ENCODE measurements around the gene C1orf122. TPM values are rescaled to one million over a fixed set of nuclear protein-coding genes. Genes with fewer than 3 reads are reported as not detected.

The C1orf122 gene
- total RNA-seq, 1 experiment from 2014 or later: 72.5 TPM

GRCh38 chr1:37850352-37850955 is 42.9 kb downstream of the C1orf122 start:
- ChIA-PET POLR2A (ENCODE audit: unreplicated experiment) (interaction anchor here (0.5 kb wide), 1 partner anchor 162 kb away, joined by 3 read pairs; no protein-coding TSS in a partner anchor), CTCF (interaction anchor here (1.3 kb wide), 1 partner anchor 9 kb away, joined by 3 read pairs; the partner anchor contains the start of gene MTF1)
- Histone ChIP-seq H3K4me3 (ENCODE audit: low read length) (no peak overlapping the region), H2AFZ (ENCODE audit: low read length) (no peak overlapping the region), H3K4me1 (ENCODE audit: insufficient read depth, low read length) (peaks cover 10% of the 10 kb centered on the region), H3K9ac (ENCODE audit: low read length) (no peak overlapping the region), H3K27ac (ENCODE audit: low read length) (no peak overlapping the region), H3F3A (ENCODE audit: low read length, unreplicated experiment) (no peaks in the 10 kb centered on the region), H3K27me3 (ENCODE audit: low read length) (no peaks in the 10 kb centered on the region), H3K4me2 (ENCODE audit: low read length) (no peak overlapping the region), H3K9me2 (replicated peaks; ENCODE audit: low read length) (no peaks in the 10 kb centered on the region), H4K20me1 (ENCODE audit: low read length) (peaks cover 11% of the 10 kb centered on the region; the same call in 1 of the 2 replicates), H3K79me2 (ENCODE audit: low read length) (peaks cover 75% of the 10 kb centered on the region), H3K9me3 (ENCODE audit: low read length) (no peaks in the 10 kb centered on the region), H3K36me3 (ENCODE audit: low read depth, low read length) (peaks cover 11% of the 10 kb centered on the region; the same call in 1 of the 2 replicates)
- intact Hi-C loops (cut with micrococcal nuclease): no loop called here
- TF ChIP-seq, protein P1, sequence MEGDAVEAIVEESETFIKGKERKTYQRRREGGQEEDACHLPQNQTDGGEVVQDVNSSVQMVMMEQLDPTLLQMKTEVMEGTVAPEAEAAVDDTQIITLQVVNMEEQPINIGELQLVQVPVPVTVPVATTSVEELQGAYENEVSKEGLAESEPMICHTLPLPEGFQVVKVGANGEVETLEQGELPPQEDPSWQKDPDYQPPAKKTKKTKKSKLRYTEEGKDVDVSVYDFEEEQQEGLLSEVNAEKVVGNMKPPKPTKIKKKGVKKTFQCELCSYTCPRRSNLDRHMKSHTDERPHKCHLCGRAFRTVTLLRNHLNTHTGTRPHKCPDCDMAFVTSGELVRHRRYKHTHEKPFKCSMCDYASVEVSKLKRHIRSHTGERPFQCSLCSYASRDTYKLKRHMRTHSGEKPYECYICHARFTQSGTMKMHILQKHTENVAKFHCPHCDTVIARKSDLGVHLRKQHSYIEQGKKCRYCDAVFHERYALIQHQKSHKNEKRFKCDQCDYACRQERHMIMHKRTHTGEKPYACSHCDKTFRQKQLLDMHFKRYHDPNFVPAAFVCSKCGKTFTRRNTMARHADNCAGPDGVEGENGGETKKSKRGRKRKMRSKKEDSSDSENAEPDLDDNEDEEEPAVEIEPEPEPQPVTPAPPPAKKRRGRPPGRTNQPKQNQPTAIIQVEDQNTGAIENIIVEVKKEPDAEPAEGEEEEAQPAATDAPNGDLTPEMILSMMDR (conservative IDR thresholded peaks at IDR 0.05; ENCODE audit: low read depth, low read length): no peak
- no peak for TF ChIP-seq EZH2 (IDR thresholded peaks at IDR 0.05; ENCODE audit: low read length, unreplicated experiment)
- BruUV-seq (replicated peaks): no TSS peak
- ATAC-seq (no peak), DNase-seq (peak; percentile 32)

DNA sequence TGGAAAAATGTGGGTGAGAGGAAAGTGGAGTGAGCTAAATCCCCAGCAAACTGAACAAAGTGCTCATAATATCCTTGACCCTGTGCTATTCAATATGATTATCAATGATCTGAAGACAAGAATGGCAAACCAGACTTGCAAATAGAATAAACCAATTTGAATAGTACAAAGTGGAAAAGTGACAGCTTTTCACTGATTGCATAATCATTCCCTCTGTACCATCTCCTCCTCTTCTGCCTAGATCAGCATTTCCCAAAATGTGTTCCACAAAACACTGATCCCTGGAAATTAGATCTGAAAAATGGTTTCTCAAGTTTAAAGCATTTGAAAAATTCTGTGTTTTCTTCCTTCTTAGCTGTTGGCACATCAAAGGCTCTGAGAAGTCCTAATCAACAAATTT is 43.7 kb downstream of the C1orf122 start:
- H2AFZ ChIP-seq (ENCODE audit: low read length): no peak overlapping the region
- ATAC-seq (no peak), DNase-seq (no peak)
- ChIA-PET CTCF (interaction anchor here (1.3 kb wide), 1 partner anchor 8 kb away, joined by 3 read pairs; the partner anchor contains the start of gene MTF1), POLR2A (ENCODE audit: unreplicated experiment) (interaction anchor here (0.5 kb wide), 1 partner anchor 161 kb away, joined by 3 read pairs; no protein-coding TSS in a partner anchor)
- intact Hi-C loops (cut with micrococcal nuclease): no loop called here
- H4K20me1 ChIP-seq (ENCODE audit: low read length): peaks cover 11% of the 10 kb centered on the region; the same call in 1 of the 2 replicates
- H3F3A ChIP-seq (ENCODE audit: low read length, unreplicated experiment): no peaks in the 10 kb centered on the region
- no TSS peak for BruUV-seq (replicated peaks)
- H3K9me3 ChIP-seq (ENCODE audit: low read length): no peaks in the 10 kb centered on the region
- no peak overlapping the region for H3K9ac ChIP-seq (ENCODE audit: low read length)
- H3K4me1 ChIP-seq (ENCODE audit: insufficient read depth, low read length): peaks cover 10% of the 10 kb centered on the region
- no peaks in the 10 kb centered on the region for H3K9me2 ChIP-seq (replicated peaks; ENCODE audit: low read length)
- H3K36me3 ChIP-seq (ENCODE audit: low read depth, low read length): peaks cover 8% of the 10 kb centered on the region; the same call in 1 of the 2 replicates
- H3K27ac ChIP-seq (ENCODE audit: low read length): no peak overlapping the region
- TF ChIP-seq, protein P1 (conservative IDR thresholded peaks at IDR 0.05; ENCODE audit: low read depth, low read length): no peak
- TF ChIP-seq EZH2phosphoT487 (IDR thresholded peaks at IDR 0.05; ENCODE audit: borderline replicate concordance, low read length) (no peak), EZH2 (IDR thresholded peaks at IDR 0.05; ENCODE audit: low read length, unreplicated experiment) (no peak)
- no peak overlapping the region for H3K4me3 ChIP-seq (ENCODE audit: low read length)
- peaks cover 77% of the 10 kb centered on the region for H3K79me2 ChIP-seq (ENCODE audit: low read length)
- no peak overlapping the region for H3K4me2 ChIP-seq (ENCODE audit: low read length)
- H3K27me3 ChIP-seq (ENCODE audit: low read length): no peaks in the 10 kb centered on the region

DNA sequence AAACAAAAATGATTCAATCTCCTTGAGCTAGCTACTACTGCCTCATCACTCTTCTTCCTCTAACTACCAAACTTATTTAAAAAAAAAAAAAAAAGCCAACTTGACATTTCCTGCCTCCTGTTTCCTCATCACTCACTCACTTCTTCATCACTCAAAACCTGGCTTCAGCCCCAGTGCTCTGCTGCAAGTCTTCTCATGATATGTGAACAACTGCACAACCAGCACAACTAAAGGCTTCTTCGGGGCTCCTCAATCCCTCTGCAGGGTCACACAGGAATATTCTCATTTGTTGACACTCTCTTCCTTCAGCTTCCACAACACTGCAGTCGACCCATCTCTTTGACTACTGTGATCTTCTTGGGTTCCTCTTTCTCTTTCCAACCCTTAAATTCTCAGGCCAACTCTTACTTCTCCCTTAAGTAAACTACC is 44.2 kb downstream of the C1orf122 start:
- BruUV-seq (replicated peaks): no TSS peak
- no peaks in the 10 kb centered on the region for H3K27me3 ChIP-seq (ENCODE audit: low read length)
- intact Hi-C loops (cut with micrococcal nuclease): no loop called here
- H3K4me2 ChIP-seq (ENCODE audit: low read length): no peak overlapping the region
- H3K36me3 ChIP-seq (ENCODE audit: low read depth, low read length): peaks cover 10% of the 10 kb centered on the region; the same call in 1 of the 2 replicates
- no peaks in the 10 kb centered on the region for H3K9me2 ChIP-seq (replicated peaks; ENCODE audit: low read length)
- H3K4me3 ChIP-seq (ENCODE audit: low read length): no peak overlapping the region
- H2AFZ ChIP-seq (ENCODE audit: low read length): no peak overlapping the region
- H3K4me1 ChIP-seq (ENCODE audit: insufficient read depth, low read length): peaks cover 10% of the 10 kb centered on the region
- no peak overlapping the region for H3K27ac ChIP-seq (ENCODE audit: low read length)
- H3K9me3 ChIP-seq (ENCODE audit: low read length): no peaks in the 10 kb centered on the region
- DNase-seq: no peak
- POLR2A ChIA-PET (ENCODE audit: unreplicated experiment): no interaction called here
- ATAC-seq: no peak
- CTCF ChIA-PET: no interaction called here
- no peak for TF ChIP-seq EZH2 (IDR thresholded peaks at IDR 0.05; ENCODE audit: low read length, unreplicated experiment)
- TF ChIP-seq EZH2phosphoT487 (IDR thresholded peaks at IDR 0.05; ENCODE audit: borderline replicate concordance, low read length): no peak
- TF ChIP-seq, protein P1 (conservative IDR thresholded peaks at IDR 0.05; ENCODE audit: low read depth, low read length): no peak
- H4K20me1 ChIP-seq (ENCODE audit: low read length): peaks cover 11% of the 10 kb centered on the region; the same call in 1 of the 2 replicates
- no peak overlapping the region for H3K9ac ChIP-seq (ENCODE audit: low read length)
- H3K79me2 ChIP-seq (ENCODE audit: low read length): peaks cover 78% of the 10 kb centered on the region
- H3F3A ChIP-seq (ENCODE audit: low read length, unreplicated experiment): no peaks in the 10 kb centered on the region

Measured in PC-3 (cell line).